KMS-11 (cell line): ENCODE results near the gene CAND2.

Experiments
- H2AFZ ChIP-seq: fragments of 200-600 bp; sonication (generic); 2 replicates; pipeline ENCODE4 v1.6.1; 2016; ENCODE audit warnings: antibody characterized with exemption, mixed run types, low read depth
- H3K27ac ChIP-seq: fragments of 200-600 bp; sonication (generic); 2 replicates; pipeline ENCODE4 v1.6.1; 2016; ENCODE audit warnings: mild to moderate bottlenecking, mixed run types
- H3K27me3 ChIP-seq: fragments of 200-600 bp; sonication (generic); 2 replicates; pipeline ENCODE4 v1.6.1; 2017; ENCODE audit warnings: mild to moderate bottlenecking, low read depth, mixed run types, moderate library complexity; ENCODE audit not compliant: insufficient read depth
- H3K36me3 ChIP-seq: fragments of 200-600 bp; sonication (generic); 2 replicates; pipeline ENCODE4 v1.6.1; 2017; ENCODE audit warnings: mild to moderate bottlenecking, mixed run types; ENCODE audit not compliant: insufficient read depth
- H3K4me1 ChIP-seq: fragments of 200-600 bp; sonication (generic); 2 replicates; pipeline ENCODE4 v1.6.1; 2016; ENCODE audit warnings: mild to moderate bottlenecking, low read depth, mixed run types; ENCODE audit not compliant: poor library complexity, severe bottlenecking
- H3K4me2 ChIP-seq: fragments of 200-600 bp; sonication (generic); 2 replicates; pipeline ENCODE4 v1.7.0; 2016; ENCODE audit warnings: mild to moderate bottlenecking, mixed run types
- H3K4me3 ChIP-seq: fragments of 200-600 bp; sonication (generic); IDR thresholded peaks from 2 replicates; pipeline ENCODE4 v1.6.1; 2017; ENCODE audit warnings: low read depth, low read length, mixed read lengths; ENCODE audit not compliant: insufficient read depth
- H3K79me2 ChIP-seq: fragments of 200-600 bp; sonication (generic); 2 replicates; pipeline ENCODE4 v1.6.1; 2016; ENCODE audit warnings: low read depth, mixed run types; ENCODE audit not compliant: insufficient read depth
- H3K9ac ChIP-seq: fragments of 200-600 bp; sonication (generic); 2 replicates; pipeline ENCODE4 v1.6.1; 2016; ENCODE audit warnings: mild to moderate bottlenecking, mixed run types
- H4K20me1 ChIP-seq: fragments of 200-600 bp; sonication (generic); 2 replicates; pipeline ENCODE4 v1.6.1; 2016; ENCODE audit warnings: mild to moderate bottlenecking, mixed run types; ENCODE audit not compliant: insufficient read depth
- CTCF ChIP-seq: fragments of 200-600 bp; sonication (generic); conservative IDR thresholded peaks from 2 replicates; pipeline ENCODE4 v1.6.1; 2017; ENCODE audit warnings: low read depth, mild to moderate bottlenecking, antibody characterized with exemption, low read length, moderate library complexity, mixed read lengths

Gene CAND2

GRCh38 chr3:12803371-12803770, 6.9 kb downstream of the CAND2 start:
- no peaks in the 10 kb centered on the region for H3K4me1 ChIP-seq
- no peak for TF ChIP-seq CTCF
- H3K27me3 ChIP-seq, result no peaks in the 10 kb centered on the region
- H4K20me1 ChIP-seq, result no peaks in the 10 kb centered on the region
- no peak overlapping the region for H3K9ac ChIP-seq
- H3K36me3 ChIP-seq, result no peaks in the 10 kb centered on the region
- H3K4me3 ChIP-seq, result no peak overlapping the region
- no peak overlapping the region for H3K27ac ChIP-seq
- H3K79me2 ChIP-seq, result no peaks in the 10 kb centered on the region
- no peak overlapping the region for H2AFZ ChIP-seq
- H3K4me2 ChIP-seq, result no peak overlapping the region

GRCh38 chr3:12807066-12807465, 10.6 kb downstream of the CAND2 start:
- no peaks in the 10 kb centered on the region for H3K36me3 ChIP-seq
- no peaks in the 10 kb centered on the region for H3K79me2 ChIP-seq
- H3K27me3 ChIP-seq, result no peaks in the 10 kb centered on the region
- no peaks in the 10 kb centered on the region for H4K20me1 ChIP-seq
- H3K27ac ChIP-seq, result no peak overlapping the region
- H3K9ac ChIP-seq, result no peak overlapping the region
- no peak for TF ChIP-seq CTCF
- H3K4me3 ChIP-seq, result no peak overlapping the region
- H3K4me2 ChIP-seq, result no peak overlapping the region
- peaks cover 7% of the 10 kb centered on the region for H3K4me1 ChIP-seq
- H2AFZ ChIP-seq, result no peak overlapping the region

DNA sequence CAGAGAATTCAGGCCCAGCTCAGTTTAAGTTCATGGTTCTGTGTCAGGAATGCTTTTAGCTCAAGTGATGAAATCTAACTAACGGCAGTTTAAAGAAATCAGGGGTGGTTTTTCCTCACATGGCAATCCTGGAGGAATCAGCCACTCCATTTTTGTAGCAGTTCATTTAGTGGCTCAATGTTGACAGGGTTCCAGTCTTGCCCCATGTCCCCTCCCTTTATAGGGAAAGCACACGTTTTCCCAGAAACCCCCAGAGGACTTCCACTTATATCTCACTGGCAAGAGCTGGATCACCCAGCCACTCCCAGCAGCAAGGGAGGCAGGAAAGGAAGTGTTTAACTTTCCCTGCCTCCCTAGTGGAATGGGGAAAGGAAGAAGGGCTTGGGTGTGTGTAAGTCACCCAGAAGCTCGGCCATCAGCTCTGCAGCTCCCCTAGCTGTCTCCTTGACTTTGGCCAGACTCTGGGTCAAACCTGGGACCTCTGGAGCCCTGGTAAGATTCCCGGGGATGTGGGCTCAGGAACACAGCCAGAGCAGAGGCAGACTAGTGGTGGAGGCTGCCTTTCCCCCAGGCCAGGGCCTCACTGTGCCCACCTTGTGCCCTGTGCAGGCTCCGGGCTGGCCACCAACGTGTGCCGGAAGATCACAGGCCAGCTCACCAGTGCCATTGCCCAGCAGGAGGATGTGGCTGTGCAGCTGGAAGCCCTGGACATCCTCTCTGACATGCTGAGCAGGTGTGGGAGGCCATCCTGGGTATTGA, 11.3 kb downstream of the CAND2 start:
- no peak for TF ChIP-seq CTCF
- H3K4me2 ChIP-seq, result no peak overlapping the region

GRCh38 chr3:12808587-12808986, 12.1 kb downstream of the CAND2 start:
- peaks cover 7% of the 10 kb centered on the region for H3K4me1 ChIP-seq
- no peaks in the 10 kb centered on the region for H3K36me3 ChIP-seq
- H3K79me2 ChIP-seq, result no peaks in the 10 kb centered on the region
- no peak overlapping the region for H3K27ac ChIP-seq
- no peaks in the 10 kb centered on the region for H3K27me3 ChIP-seq
- no peak overlapping the region for H3K4me3 ChIP-seq
- H2AFZ ChIP-seq, result no peak overlapping the region
- TF ChIP-seq CTCF, result no peak
- no peak overlapping the region for H3K4me2 ChIP-seq
- no peaks in the 10 kb centered on the region for H4K20me1 ChIP-seq
- no peak overlapping the region for H3K9ac ChIP-seq

More for the DNA sequence above, 11.3 kb downstream of the CAND2 start:
- Histone ChIP-seq H3K9ac (no peak overlapping the region), H4K20me1 (no peaks in the 10 kb centered on the region), H3K4me1 (peaks cover 7% of the 10 kb centered on the region), H3K4me3 (no peak overlapping the region), H2AFZ (no peak overlapping the region), H3K27me3 (no peaks in the 10 kb centered on the region), H3K79me2 (no peaks in the 10 kb centered on the region), H3K27ac (no peak overlapping the region), H3K36me3 (no peaks in the 10 kb centered on the region)
